Measurements from ENCODE around the gene TMC2. TPM values are rescaled to one million over a fixed set of nuclear protein-coding genes. Genes with fewer than 3 reads are reported as not detected.
A peak's percentile ranks its signal among the peaks of the same experiment; 100 is the strongest.
"Not testable (repeated sequence)": the region's sequence is repeated elsewhere in the genome, so short reads cannot be mapped to it uniquely, and the experiment has no call there.

Gene TMC2
- total RNA-seq, 4 donors from 2014 or later = 0.19 TPM; not detected in 3

GRCh38 chr20:2680046-2680445, 143.7 kb downstream of the TMC2 start:
- Histone ChIP-seq H3K27me3 (peaks cover 0 to 6% (median 0%) of the 10 kb centered on the region in 4 donors), H3K4me3 (no peak overlapping the region), H3K27ac (no peak overlapping the region), H3K9me3 (no peaks in the 10 kb centered on the region), H3K36me3 (no peaks in the 10 kb centered on the region), H3K4me1 (no peaks in the 10 kb centered on the region)
- no peak for DNase-seq
- WGBS, 2 donors = 70 to 79% methylated on average over 4 of the region's 4 CpGs
- TF ChIP-seq CTCF (IDR thresholded peaks at IDR 0.05) = no peak
- no peak for TF ChIP-seq POLR2A (IDR thresholded peaks at IDR 0.05)
- intact Hi-C loops (cut with DNase I) = no loop called here

- H3K36me3 ChIP-seq; H3K4me3 ChIP-seq; H3K4me1 ChIP-seq; H3K9me3 ChIP-seq; DNase-seq; H3K27ac ChIP-seq; intact Hi-C loops (cut with DNase I): not testable (repeated sequence)
- WGBS, 2 donors = 81 to 87% methylated on average over 3 of the region's 3 CpGs
- peaks cover 0 to 22% (median 0%) of the 10 kb centered on the region in 4 donors for H3K27me3 ChIP-seq
Measured at GRCh38 chr20:2682040-2682439, 145.7 kb downstream of the TMC2 start.

- H3K4me3 ChIP-seq; H3K9me3 ChIP-seq; H3K4me1 ChIP-seq; intact Hi-C loops (cut with DNase I); H3K36me3 ChIP-seq; DNase-seq; H3K27ac ChIP-seq: not testable (repeated sequence)
- 61 to 80% methylated on average over 4 of the region's 4 CpGs for WGBS, 2 donors
- peaks cover 0 to 34% (median 0%) of the 10 kb centered on the region in 4 donors for H3K27me3 ChIP-seq
Measured at GRCh38 chr20:2684817-2685216, 148.4 kb downstream of the TMC2 start.

GRCh38 chr20:2687514-2687913, 151.1 kb downstream of the TMC2 start:
- Histone ChIP-seq H3K9me3 (no peaks in the 10 kb centered on the region), H3K4me3 (no peak overlapping the region), H3K4me1 (peaks cover 0 to 16% (median 7%) of the 10 kb centered on the region in 3 donors), H3K27ac (no peak overlapping the region), H3K36me3 (no peaks in the 10 kb centered on the region), H3K27me3 (peaks cover 0 to 44% (median 0%) of the 10 kb centered on the region in 4 donors)
- 39 to 42% methylated on average over 6 of the region's 6 CpGs for WGBS, 2 donors
- intact Hi-C loops (cut with DNase I) = no loop called here
- DNase-seq = no peak
- TF ChIP-seq CTCF (IDR thresholded peaks at IDR 0.05) = no peak

- peaks cover 0 to 45% (median 0%) of the 10 kb centered on the region in 4 donors for H3K27me3 ChIP-seq
- TF ChIP-seq POLR2A (IDR thresholded peaks at IDR 0.05) (no peak), CTCF (IDR thresholded peaks at IDR 0.05) (peak in 5 of 6 experiments; percentile 13 to 61 (median 48))
- no peak overlapping the region for H3K27ac ChIP-seq
- peaks cover 0 to 17% (median 7%) of the 10 kb centered on the region in 3 donors for H3K4me1 ChIP-seq
- no peak overlapping the region for H3K4me3 ChIP-seq
- no peaks in the 10 kb centered on the region for H3K36me3 ChIP-seq
- 34 to 44% methylated on average over 11 to 18 of the region's 18 CpGs for WGBS, 2 donors
- intact Hi-C loops (cut with DNase I) = no loop called here
- DNase-seq = no peak
- H3K9me3 ChIP-seq = no peaks in the 10 kb centered on the region
Measured at GRCh38 chr20:2688041-2688591, 151.7 kb downstream of the TMC2 start.

GRCh38 chr20:2690213-2690612, 153.8 kb downstream of the TMC2 start:
- intact Hi-C loops (cut with DNase I) = no loop called here
- Histone ChIP-seq H3K9me3 (no peaks in the 10 kb centered on the region), H3K27ac (no peak overlapping the region), H3K4me1 (peaks cover 6 to 33% (median 14%) of the 10 kb centered on the region in 3 donors), H3K4me3 (no peak overlapping the region), H3K27me3 (peaks cover 0 to 63% (median 6%) of the 10 kb centered on the region in 4 donors), H3K36me3 (no peaks in the 10 kb centered on the region)
- WGBS, 2 donors = 86 to 93% methylated on average over 3 of the region's 3 CpGs
- TF ChIP-seq CTCF (IDR thresholded peaks at IDR 0.05) (no peak), POLR2A (IDR thresholded peaks at IDR 0.05) (no peak)
- DNase-seq = no peak
